GM12801 (cell line): ENCODE results near the gene SNX19.

Experiments used
- CTCF ChIP-seq: IDR thresholded peaks from one replicate; pipeline ENCODE4 v1.5.1; 2011; ENCODE audit warnings: control low read depth; ENCODE audit not compliant: insufficient read length; ENCODE audit errors: extremely low read depth

SNX19 gene

DNA sequence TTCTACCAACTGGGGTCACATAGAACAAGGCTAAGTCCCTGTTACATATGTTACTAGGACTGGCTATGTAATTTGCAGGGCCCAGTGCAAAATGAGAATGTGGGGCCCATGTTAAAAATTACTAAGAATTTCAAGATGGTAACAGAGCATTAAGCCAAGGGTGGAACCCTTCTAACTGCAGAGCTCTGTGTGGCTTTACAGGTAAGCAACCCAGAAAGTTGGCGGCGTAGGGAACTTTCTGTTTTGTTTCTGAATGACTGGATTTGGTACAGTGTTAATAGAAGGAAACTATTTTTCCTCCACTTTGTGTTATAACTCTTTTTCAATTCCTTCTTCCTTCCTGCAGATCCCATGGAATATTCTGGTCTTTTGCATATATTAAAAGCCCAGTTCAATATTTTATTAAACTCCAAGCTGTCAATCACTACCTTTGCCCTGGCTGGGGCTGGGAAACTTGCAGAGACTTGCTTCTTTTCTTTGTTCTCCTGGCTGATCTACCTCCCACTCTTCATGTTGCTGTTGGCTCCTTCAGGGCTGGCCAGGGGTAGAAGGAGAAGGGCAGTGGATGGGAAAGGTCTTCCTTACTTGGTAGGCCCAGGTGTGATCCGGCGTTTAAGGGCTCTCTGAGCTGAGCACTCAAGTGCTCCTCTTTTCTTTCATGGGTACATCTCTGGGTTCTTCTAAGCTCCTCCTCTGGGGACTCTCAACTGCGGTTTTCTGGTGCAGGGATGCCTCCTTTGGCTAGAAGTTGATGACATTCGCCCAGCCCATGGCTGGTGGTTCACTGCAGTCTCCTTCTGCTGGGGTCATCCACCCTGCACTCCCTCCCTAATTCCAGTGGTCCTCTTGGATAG lies 67.7 kb downstream of the SNX19 start:
- no peak for TF ChIP-seq CTCF

DNA sequence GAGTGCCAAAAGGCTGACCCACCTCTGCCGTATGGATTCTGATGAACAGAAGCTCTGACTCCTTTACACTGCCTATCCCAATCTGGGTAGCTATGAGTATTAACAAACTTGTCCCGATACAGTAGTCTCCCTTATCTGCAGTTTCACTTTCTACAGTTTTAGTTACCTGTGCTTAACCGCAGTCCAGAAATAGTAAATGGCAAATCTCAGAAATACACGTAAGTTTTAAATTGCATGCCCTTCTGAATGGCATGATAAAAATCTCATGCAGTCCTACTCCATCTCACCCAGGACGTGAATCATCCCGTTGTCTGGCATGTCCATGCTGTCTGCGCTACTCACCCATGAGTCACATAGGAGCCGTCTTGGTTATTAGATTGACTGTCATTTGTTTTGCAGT lies 68.8 kb downstream of the SNX19 start:
- TF ChIP-seq CTCF: no peak

DNA sequence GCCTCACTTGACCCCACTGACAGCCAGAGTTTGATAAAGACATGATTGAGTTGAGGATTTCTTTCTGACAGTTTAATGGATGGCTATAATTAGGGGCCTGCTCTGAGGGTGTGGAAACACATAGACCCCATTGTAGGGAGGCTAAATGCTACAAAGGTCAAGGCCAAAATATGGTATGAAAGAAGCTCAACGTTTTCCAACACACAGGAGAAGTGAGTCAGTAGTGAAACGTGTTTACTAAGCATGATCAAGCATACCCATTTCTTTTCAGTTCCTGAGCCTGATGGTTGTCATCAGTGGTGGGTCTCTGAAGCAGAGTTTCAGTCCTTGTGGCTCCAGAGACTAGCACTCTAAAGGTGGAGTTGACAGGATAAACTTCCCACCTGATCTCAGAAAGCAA lies 69.7 kb downstream of the SNX19 start:
- no peak for TF ChIP-seq CTCF

DNA sequence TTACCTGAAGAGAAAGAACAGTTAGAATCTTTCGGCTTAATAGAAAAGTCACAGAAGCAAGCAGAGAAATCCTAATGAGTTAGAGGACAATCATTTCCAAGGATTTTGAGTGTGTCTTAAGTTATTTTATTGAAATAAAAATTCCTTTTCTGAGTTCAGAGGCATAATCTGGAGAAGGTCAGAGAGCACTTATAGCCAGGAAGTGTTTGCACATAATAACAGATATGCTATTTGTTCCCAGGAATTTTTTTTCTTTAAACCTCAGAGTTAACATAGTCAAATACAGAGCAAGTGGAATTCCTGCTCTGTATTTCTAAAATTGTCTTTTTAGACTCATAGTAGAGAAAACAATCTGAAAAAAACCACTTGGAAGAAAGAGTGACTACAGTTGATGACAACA lies 74.3 kb downstream of the SNX19 start:
- TF ChIP-seq CTCF: no peak

DNA sequence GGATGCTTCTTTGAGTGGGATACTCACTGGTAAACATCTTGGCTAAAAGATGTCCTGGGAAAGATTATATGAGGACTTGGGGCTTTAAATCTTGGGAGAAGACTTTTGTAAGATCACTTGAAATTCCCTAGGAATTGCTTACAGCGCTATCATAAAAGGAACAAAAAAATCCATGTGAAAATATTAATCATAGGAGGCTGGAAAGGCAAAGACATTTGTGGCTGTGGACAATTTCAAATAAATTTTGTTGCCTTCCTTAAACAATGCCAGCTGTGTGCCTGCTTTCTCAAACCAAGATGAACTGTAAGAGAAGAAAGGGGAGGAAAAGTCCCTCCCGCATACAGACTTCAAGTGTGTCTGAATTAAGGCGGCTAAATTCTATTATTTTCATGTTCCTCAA lies 75.6 kb downstream of the SNX19 start:
- TF ChIP-seq CTCF: no peak

- no peak for TF ChIP-seq CTCF
Measured at GRCh38 chr11:130839981-130840666, 76.2 kb downstream of the SNX19 start.

GRCh38 chr11:130837194-130837593 lies 79.1 kb downstream of the SNX19 start:
- TF ChIP-seq CTCF: no peak
